Calu3 (cell line): Measurements from ENCODE around the gene SHANK3. TPM values are rescaled to one million over a fixed set of nuclear protein-coding genes. Genes with fewer than 3 reads are reported as not detected.

Experiments used
- BruUV-seq: library from RNA; stranded (reverse); fragments of 400-500 nt; replicated peaks from 2 replicates; lab custom pipeline; 2021; lab: Mats Ljungman, UMichigan
- CTCF ChIA-PET: fragments of 300-600 bp; sonication (Branson Sonifier 250); formaldehyde crosslinking; loops from one replicate; lab custom pipeline; 2022; ENCODE audit warnings: antibody characterized with exemption; lab: Charles Lee
- DNase-seq: peaks from one replicate; pipeline ENCODE4 v3.0.0; 2022
- H3K27ac Mint-ChIP-seq: one replicate; pipeline ENCODE4 v1.8.0; 2022; ENCODE audit warnings: mixed read lengths; ENCODE audit not compliant: unreplicated experiment
- H3K27me3 Mint-ChIP-seq: one replicate; pipeline ENCODE4 v1.8.0; 2022; ENCODE audit warnings: mixed read lengths; ENCODE audit not compliant: unreplicated experiment
- H3K36me3 Mint-ChIP-seq: one replicate; pipeline ENCODE4 v1.8.0; 2022; ENCODE audit warnings: mild to moderate bottlenecking, moderate library complexity, mixed read lengths; ENCODE audit not compliant: insufficient read depth, unreplicated experiment
- H3K4me1 Mint-ChIP-seq: one replicate; pipeline ENCODE4 v1.8.0; 2022; ENCODE audit warnings: mild to moderate bottlenecking, low read depth, mixed read lengths; ENCODE audit not compliant: unreplicated experiment
- H3K4me3 Mint-ChIP-seq: one replicate; pipeline ENCODE4 v1.8.0; 2022; ENCODE audit warnings: mild to moderate bottlenecking, low read depth, moderate library complexity, mixed read lengths; ENCODE audit not compliant: unreplicated experiment
- H3K9me3 Mint-ChIP-seq: one replicate; pipeline ENCODE4 v1.8.0; 2022; ENCODE audit warnings: low read depth, mixed read lengths; ENCODE audit not compliant: unreplicated experiment
- intact Hi-C: fragments of 100-400 bp; cut with micrococcal nuclease; formaldehyde crosslinking; loops from one replicate; pipeline ENCODE4 v1.10.0; 2022; ENCODE audit not compliant: unreplicated experiment
- total RNA-seq: library from RNA; stranded (reverse); gene quantifications from 2 replicates; pipeline ENCODE4 v1.2.3, GENCODE V29; 2022
- TF ChIP-seq, protein P1 (sequence below): fragments of 200-600 bp; IDR thresholded peaks from one replicate; pipeline ENCODE4 v1.8.0; 2022; ENCODE audit warnings: antibody characterized with exemption; ENCODE audit not compliant: unreplicated experiment

Gene SHANK3
- total RNA-seq, 1 experiment from 2014 or later = 2.1 TPM

DNA sequence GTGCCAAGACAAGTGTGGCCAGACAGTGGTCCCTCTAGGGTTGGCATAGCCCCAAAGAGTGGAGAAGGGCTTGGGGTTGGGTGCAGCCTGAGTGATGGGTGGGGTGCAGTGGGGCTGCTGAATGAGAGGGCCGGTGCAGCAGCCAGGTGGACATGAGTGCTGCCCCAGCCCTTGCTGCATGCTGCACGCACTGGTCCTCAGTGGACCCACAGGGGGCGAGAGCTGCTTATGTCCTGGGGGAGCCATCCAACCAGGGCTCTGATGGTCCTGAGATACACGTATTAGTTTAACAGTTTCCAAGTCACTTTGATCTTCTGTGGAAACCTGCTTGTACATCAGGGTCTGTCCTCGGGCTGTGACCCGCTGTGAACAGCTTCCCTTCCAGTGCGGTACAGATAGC lies 41.5 kb downstream of the SHANK3 start:
- H3K27ac Mint-ChIP-seq = no peak overlapping the region
- H3K36me3 Mint-ChIP-seq = no peaks in the 10 kb centered on the region
- H3K27me3 Mint-ChIP-seq = peaks cover 81% of the 10 kb centered on the region
- TF ChIP-seq, protein P1, sequence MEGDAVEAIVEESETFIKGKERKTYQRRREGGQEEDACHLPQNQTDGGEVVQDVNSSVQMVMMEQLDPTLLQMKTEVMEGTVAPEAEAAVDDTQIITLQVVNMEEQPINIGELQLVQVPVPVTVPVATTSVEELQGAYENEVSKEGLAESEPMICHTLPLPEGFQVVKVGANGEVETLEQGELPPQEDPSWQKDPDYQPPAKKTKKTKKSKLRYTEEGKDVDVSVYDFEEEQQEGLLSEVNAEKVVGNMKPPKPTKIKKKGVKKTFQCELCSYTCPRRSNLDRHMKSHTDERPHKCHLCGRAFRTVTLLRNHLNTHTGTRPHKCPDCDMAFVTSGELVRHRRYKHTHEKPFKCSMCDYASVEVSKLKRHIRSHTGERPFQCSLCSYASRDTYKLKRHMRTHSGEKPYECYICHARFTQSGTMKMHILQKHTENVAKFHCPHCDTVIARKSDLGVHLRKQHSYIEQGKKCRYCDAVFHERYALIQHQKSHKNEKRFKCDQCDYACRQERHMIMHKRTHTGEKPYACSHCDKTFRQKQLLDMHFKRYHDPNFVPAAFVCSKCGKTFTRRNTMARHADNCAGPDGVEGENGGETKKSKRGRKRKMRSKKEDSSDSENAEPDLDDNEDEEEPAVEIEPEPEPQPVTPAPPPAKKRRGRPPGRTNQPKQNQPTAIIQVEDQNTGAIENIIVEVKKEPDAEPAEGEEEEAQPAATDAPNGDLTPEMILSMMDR = no peak
- CTCF ChIA-PET = no interaction called here
- intact Hi-C loops = no loop called here
- no peak for DNase-seq
- BruUV-seq = no TSS peak
- no peaks in the 10 kb centered on the region for H3K9me3 Mint-ChIP-seq
- H3K4me1 Mint-ChIP-seq = no peaks in the 10 kb centered on the region
- H3K4me3 Mint-ChIP-seq = no peak overlapping the region

DNA sequence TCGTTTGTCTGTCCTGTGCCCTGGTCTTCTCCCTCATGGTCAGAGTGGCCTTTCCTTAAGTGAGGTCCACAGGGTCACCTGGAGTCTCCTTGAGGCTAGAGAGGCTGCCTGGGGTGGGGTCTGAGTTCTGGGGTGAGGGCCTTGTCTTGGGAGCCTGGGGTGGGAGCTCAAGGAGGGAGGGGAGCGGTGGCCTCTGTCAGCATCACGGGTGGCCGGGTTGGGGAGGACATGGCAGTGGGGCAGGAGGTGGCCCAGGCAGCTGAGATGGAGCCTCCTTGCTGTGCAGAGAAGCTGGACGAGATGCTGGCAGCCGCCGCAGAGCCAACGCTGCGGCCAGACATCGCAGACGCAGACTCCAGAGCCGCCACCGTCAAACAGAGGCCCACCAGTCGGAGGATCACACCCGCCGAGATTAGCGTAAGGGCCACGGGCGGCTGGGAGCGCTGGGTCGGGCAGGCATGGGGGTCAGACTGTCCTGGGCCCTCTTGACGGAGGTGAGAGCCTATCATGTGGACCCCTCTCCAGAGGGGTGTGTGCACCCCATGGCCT lies 42.1 kb downstream of the SHANK3 start:
- BruUV-seq = no TSS peak
- Mint-ChIP-seq H3K4me3 (no peak overlapping the region), H3K9me3 (no peaks in the 10 kb centered on the region), H3K4me1 (no peaks in the 10 kb centered on the region), H3K36me3 (no peaks in the 10 kb centered on the region), H3K27ac (no peak overlapping the region), H3K27me3 (peaks cover 81% of the 10 kb centered on the region)
- no peak for DNase-seq
- intact Hi-C loops = no loop called here
- CTCF ChIA-PET = no interaction called here
- TF ChIP-seq, protein P1 = no peak

DNA sequence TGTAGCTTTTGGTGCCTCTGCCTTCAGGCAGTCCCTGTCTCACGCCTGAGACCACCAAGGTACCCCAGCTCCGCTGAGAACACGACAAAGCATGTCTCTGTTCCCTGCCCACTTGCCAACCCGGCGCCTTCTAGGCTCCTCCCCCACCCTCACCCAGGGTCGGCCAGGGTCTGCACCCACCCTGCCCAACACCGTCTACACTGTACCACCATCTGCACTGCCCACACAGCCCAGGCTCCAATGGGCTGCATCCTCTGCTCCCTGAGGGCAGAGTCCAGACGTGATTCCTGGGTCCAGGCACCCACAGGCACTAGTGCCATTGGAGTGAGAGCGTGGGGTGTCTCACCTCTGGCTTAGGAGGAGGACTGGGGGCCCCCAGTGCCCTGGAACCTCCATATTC lies 42.6 kb downstream of the SHANK3 start:
- no peaks in the 10 kb centered on the region for H3K4me1 Mint-ChIP-seq
- DNase-seq = no peak
- no peaks in the 10 kb centered on the region for H3K9me3 Mint-ChIP-seq
- no TSS peak for BruUV-seq
- TF ChIP-seq, protein P1 = no peak
- no peak overlapping the region for H3K4me3 Mint-ChIP-seq
- intact Hi-C loops = no loop called here
- H3K27ac Mint-ChIP-seq = no peak overlapping the region
- H3K27me3 Mint-ChIP-seq = peaks cover 77% of the 10 kb centered on the region
- no peaks in the 10 kb centered on the region for H3K36me3 Mint-ChIP-seq
- CTCF ChIA-PET = interaction anchor here (0.6 kb wide), 1 partner anchor 356 kb away, joined by 4 read pairs; no protein-coding TSS in a partner anchor

DNA sequence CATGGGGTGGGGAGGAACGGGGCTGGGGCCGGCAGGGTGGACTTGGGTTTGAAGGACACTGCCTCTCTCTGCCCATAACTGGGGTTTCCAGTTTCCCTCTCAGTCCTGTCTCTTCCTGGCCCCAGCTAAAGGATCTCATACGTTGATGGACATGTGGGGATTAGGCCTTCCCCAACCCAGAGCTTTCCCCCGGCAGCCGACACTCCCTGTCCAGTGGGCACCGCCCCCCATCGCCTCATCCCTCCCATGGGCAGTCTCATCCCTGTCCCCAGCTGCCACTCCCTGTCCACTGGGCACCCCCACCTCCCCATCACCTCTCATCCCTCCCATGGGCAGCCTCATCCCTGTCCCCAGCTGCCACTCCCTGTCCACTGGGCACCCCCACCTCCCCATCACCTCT lies 43.2 kb downstream of the SHANK3 start:
- no peak overlapping the region for H3K4me3 Mint-ChIP-seq
- peaks cover 72% of the 10 kb centered on the region for H3K27me3 Mint-ChIP-seq
- CTCF ChIA-PET = interaction anchor here (0.6 kb wide), 1 partner anchor 356 kb away, joined by 4 read pairs; no protein-coding TSS in a partner anchor
- no peaks in the 10 kb centered on the region for H3K36me3 Mint-ChIP-seq
- no peaks in the 10 kb centered on the region for H3K4me1 Mint-ChIP-seq
- intact Hi-C loops = no loop called here
- H3K27ac Mint-ChIP-seq = no peak overlapping the region
- no peaks in the 10 kb centered on the region for H3K9me3 Mint-ChIP-seq
- TF ChIP-seq, protein P1 = no peak
- no TSS peak for BruUV-seq
- DNase-seq = no peak
